ENCODE data around the gene ANKRD33. TPM values are rescaled to one million over a fixed set of nuclear protein-coding genes. Genes with fewer than 3 reads are reported as not detected.

The ANKRD33 gene
- total RNA-seq, 1 donor from 2014 or later: not detected

GRCh38 chr12:51867796-51868428, 20.0 kb upstream of the ANKRD33 start:
- Mint-ChIP-seq H3K9me3 (ENCODE audit: unreplicated experiment) (peaks cover 17% of the 10 kb centered on the region), H3K4me1 (ENCODE audit: low read depth, unreplicated experiment) (peaks cover 68% of the 10 kb centered on the region), H3K27me3 (ENCODE audit: unreplicated experiment) (peaks cover 23% of the 10 kb centered on the region), H3K27ac (ENCODE audit: unreplicated experiment) (peak overlapping the region; percentile 78), H3K4me3 (ENCODE audit: unreplicated experiment) (peak overlapping the region; percentile 78), H3K36me3 (ENCODE audit: unreplicated experiment) (no peaks in the 10 kb centered on the region)
- DNase-seq: no peak
- TF ChIP-seq CTCF (IDR thresholded peaks at IDR 0.05; ENCODE audit: partially characterized antibody, unreplicated experiment): no peak

GRCh38 chr12:51868821-51869495, 18.9 kb upstream of the ANKRD33 start:
- H3K4me1 Mint-ChIP-seq (ENCODE audit: low read depth, unreplicated experiment): peaks cover 67% of the 10 kb centered on the region
- H3K27me3 Mint-ChIP-seq (ENCODE audit: unreplicated experiment): peaks cover 24% of the 10 kb centered on the region
- no peak for TF ChIP-seq CTCF (IDR thresholded peaks at IDR 0.05; ENCODE audit: partially characterized antibody, unreplicated experiment)
- peak overlapping the region; percentile 87 for H3K27ac Mint-ChIP-seq (ENCODE audit: unreplicated experiment)
- no peaks in the 10 kb centered on the region for H3K36me3 Mint-ChIP-seq (ENCODE audit: unreplicated experiment)
- peak; percentile 59 for DNase-seq
- peak overlapping the region; percentile 78 for H3K4me3 Mint-ChIP-seq (ENCODE audit: unreplicated experiment)
- peaks cover 16% of the 10 kb centered on the region for H3K9me3 Mint-ChIP-seq (ENCODE audit: unreplicated experiment)

- Mint-ChIP-seq H3K4me1 (ENCODE audit: low read depth, unreplicated experiment) (peaks cover 68% of the 10 kb centered on the region), H3K27ac (ENCODE audit: unreplicated experiment) (peak overlapping the region; percentile 82), H3K36me3 (ENCODE audit: unreplicated experiment) (no peaks in the 10 kb centered on the region), H3K9me3 (ENCODE audit: unreplicated experiment) (peaks cover 15% of the 10 kb centered on the region), H3K4me3 (ENCODE audit: unreplicated experiment) (peak overlapping the region; percentile 63), H3K27me3 (ENCODE audit: unreplicated experiment) (peaks cover 24% of the 10 kb centered on the region)
- no peak for TF ChIP-seq CTCF (IDR thresholded peaks at IDR 0.05; ENCODE audit: partially characterized antibody, unreplicated experiment)
- peak; percentile 24 for DNase-seq
These were observed 18.4 kb upstream of the ANKRD33 start for GRCh38 chr12:51869496-51869865.

DNA sequence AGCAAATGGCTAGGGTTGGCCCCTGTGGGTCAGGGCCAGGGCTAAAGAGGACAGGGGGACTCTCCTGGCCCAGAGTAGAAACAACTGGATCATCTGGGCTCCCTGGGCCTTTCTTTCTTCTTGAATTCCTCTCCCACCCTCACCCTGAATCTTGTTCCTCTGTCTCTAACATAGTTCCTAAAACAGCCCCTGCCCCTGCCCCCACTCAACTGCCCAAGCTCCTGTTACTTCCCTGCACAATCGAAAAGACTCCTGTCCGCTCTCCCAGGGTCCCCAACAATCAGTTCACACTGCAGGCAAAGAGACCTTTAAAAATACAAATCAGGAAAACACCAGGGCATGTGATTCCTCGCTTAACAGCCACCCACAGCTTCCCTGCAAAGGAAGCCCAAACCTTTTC, 18.0 kb upstream of the ANKRD33 start:
- Mint-ChIP-seq H3K27me3 (ENCODE audit: unreplicated experiment) (peaks cover 24% of the 10 kb centered on the region), H3K27ac (ENCODE audit: unreplicated experiment) (peak overlapping the region; percentile 82)

More for the DNA sequence above, 18.0 kb upstream of the ANKRD33 start:
- Mint-ChIP-seq H3K36me3 (ENCODE audit: unreplicated experiment) (no peaks in the 10 kb centered on the region), H3K4me3 (ENCODE audit: unreplicated experiment) (peak overlapping the region; percentile 63), H3K4me1 (ENCODE audit: low read depth, unreplicated experiment) (peaks cover 64% of the 10 kb centered on the region), H3K9me3 (ENCODE audit: unreplicated experiment) (peaks cover 14% of the 10 kb centered on the region)
- DNase-seq: no peak
- TF ChIP-seq CTCF (IDR thresholded peaks at IDR 0.05; ENCODE audit: partially characterized antibody, unreplicated experiment): no peak

All from glutamatergic neuron (in vitro differentiated cells).